Liver (tissue), 9 donors: ENCODE measurements around the gene TTLL5. TPM values are rescaled to one million over a fixed set of nuclear protein-coding genes. Genes with fewer than 3 reads are reported as not detected.

ENCODE experiments used
- DNase-seq: peaks from one replicate; pipeline ENCODE4 v3.0.0-alpha.2; 2017; ENCODE audit warnings: low spot score
- H3K27ac ChIP-seq, 2 donors: one replicate each; pipeline ENCODE4 v1.7.0; 2013; ENCODE audit warnings: inconsistent platforms in 2 of 2, low read length in 2 of 2, control low read depth in 1 of 2, low read depth in 1 of 2, mild to moderate bottlenecking in 1 of 2
- H3K27me3 ChIP-seq, 4 donors: one replicate each; pipeline versions ENCODE4 v1.6.1 to v1.7.0; 2013; ENCODE audit warnings: low read length in 3 of 4, inconsistent platforms in 1 of 4, mild to moderate bottlenecking in 1 of 4, moderate library complexity in 1 of 4; ENCODE audit not compliant: control insufficient read depth in 4 of 4, insufficient read depth in 4 of 4
- H3K36me3 ChIP-seq, 4 donors: one replicate each; pipeline versions ENCODE4 v1.6.1 to v1.7.0; 2013; ENCODE audit warnings: low read length in 3 of 4, mild to moderate bottlenecking in 3 of 4, low read depth in 1 of 4, moderate library complexity in 1 of 4; ENCODE audit not compliant: control insufficient read depth in 4 of 4, insufficient read depth in 3 of 4
- H3K4me1 ChIP-seq, 4 donors: one replicate each; pipeline versions ENCODE4 v1.6.1 to v1.7.0; 2013; ENCODE audit warnings: low read length in 3 of 4, mild to moderate bottlenecking in 3 of 4, moderate library complexity in 1 of 4; ENCODE audit not compliant: control insufficient read depth in 4 of 4, insufficient read depth in 4 of 4
- H3K4me3 ChIP-seq, 3 donors: one replicate each; pipeline versions ENCODE4 v1.6.1 to v1.7.0; 2013; ENCODE audit warnings: low read length in 3 of 3, control low read depth in 1 of 3, low read depth in 1 of 3, mild to moderate bottlenecking in 1 of 3
- H3K9ac ChIP-seq, 2 donors: one replicate each; pipeline ENCODE4 v1.7.0; 2013; ENCODE audit warnings: low read length in 2 of 2, mild to moderate bottlenecking in 2 of 2, moderate library complexity in 2 of 2, control low read depth in 1 of 2, low read depth in 1 of 2
- H3K9me3 ChIP-seq, 4 donors: one replicate each; pipeline versions ENCODE4 v1.6.1 to v1.7.0; 2013; ENCODE audit warnings: low read length in 3 of 4; ENCODE audit not compliant: control insufficient read depth in 4 of 4
- CTCF ChIP-seq: fragments of 150-350 bp; IDR thresholded peaks from 2 replicates; pipeline ENCODE4 v1.5.1; 2017; ENCODE audit warnings: improper control_type of control experiment, low read depth, low read length; ENCODE audit not compliant: missing input control
- EGR1 ChIP-seq, 2 donors: IDR thresholded peaks; 2 replicates each; pipeline ENCODE4 v1.6.1; 2016 to 2018; ENCODE audit warnings: antibody characterized with exemption in 2 of 2, low read depth in 2 of 2
- FOXA1 ChIP-seq: IDR thresholded peaks from 2 replicates; pipeline ENCODE4 v1.6.1; 2016; ENCODE audit warnings: antibody characterized with exemption
- FOXA2 ChIP-seq: IDR thresholded peaks from 2 replicates; pipeline ENCODE4 v1.6.1; 2016; ENCODE audit warnings: antibody characterized with exemption
- GABPA ChIP-seq, 2 donors: IDR thresholded peaks in 1 of 2; conservative IDR thresholded peaks in 1 of 2; 2 replicates each; pipeline ENCODE4 v1.6.1; 2016; ENCODE audit warnings: antibody characterized with exemption in 2 of 2, mild to moderate bottlenecking in 1 of 2, moderate library complexity in 1 of 2
- HNF4A ChIP-seq, 2 donors: conservative IDR thresholded peaks; 2 replicates each; pipeline ENCODE4 v1.6.1; 2016; ENCODE audit warnings: antibody characterized with exemption in 2 of 2, mild to moderate bottlenecking in 2 of 2
- HNF4G ChIP-seq: IDR thresholded peaks from 2 replicates; pipeline ENCODE4 v1.6.1; 2016; ENCODE audit warnings: antibody characterized with exemption
- JUND ChIP-seq, 2 donors: IDR thresholded peaks; 2 replicates each; pipeline ENCODE4 v1.6.1; 2016; ENCODE audit warnings: antibody characterized with exemption in 2 of 2
- NR2F2 ChIP-seq: IDR thresholded peaks from 2 replicates; pipeline ENCODE4 v1.6.1; 2016; ENCODE audit warnings: antibody characterized with exemption
- RAD21 ChIP-seq, 2 donors: IDR thresholded peaks; 2 replicates each; pipeline ENCODE4 v1.6.1; 2016; ENCODE audit warnings: antibody characterized with exemption in 2 of 2, mild to moderate bottlenecking in 2 of 2
- RXRA ChIP-seq, 2 donors: IDR thresholded peaks; 2 replicates each; pipeline ENCODE4 v1.6.1; 2017 to 2018; ENCODE audit warnings: antibody characterized with exemption in 2 of 2, mild to moderate bottlenecking in 1 of 2
- SP1 ChIP-seq: IDR thresholded peaks from 2 replicates; pipeline ENCODE4 v1.6.1; 2018; ENCODE audit warnings: antibody characterized with exemption, mild to moderate bottlenecking
- TAF1 ChIP-seq: conservative IDR thresholded peaks from 2 replicates; pipeline ENCODE4 v1.6.1; 2016; ENCODE audit warnings: antibody characterized with exemption, mild to moderate bottlenecking
- YY1 ChIP-seq: IDR thresholded peaks from 2 replicates; pipeline ENCODE4 v1.6.1; 2016; ENCODE audit warnings: antibody characterized with exemption, mild to moderate bottlenecking
- WGBS: extraction: QIAGEN DNeasy Blood & Tissue Kit; methylation state at CpG from one replicate; pipeline ENCODE4 v1.1.7; 2013; 5-methylcytosine and 5-hydroxymethylcytosine counted together
- polyA plus RNA-seq, 2 donors: library from polyadenylated mRNA; stranded (reverse) in 1 of 2; unstranded in 1 of 2; fragments of 200-250 nt in 1 of 2; fragments of >200 nt in 1 of 2; fragmentation: Nextera tagmentation in 1 of 2; extraction: Ambion mirVana in 1 of 2; gene quantifications; one replicate each; pipeline versions ENCODE4 v1.2.1 to v1.2.3, GENCODE V29; 2013 to 2015
- total RNA-seq, 2 donors: library from RNA; depleted of rRNA; stranded (reverse); fragments of >200 nt; gene quantifications; one replicate each; pipeline ENCODE4 v1.2.3, GENCODE V29; 2014
- TF ChIP-seq, protein P1 (sequence below): IDR thresholded peaks from 2 replicates; pipeline ENCODE4 v1.6.1; 2016; ENCODE audit warnings: antibody characterized with exemption
- TF ChIP-seq, protein P2 (sequence below): IDR thresholded peaks from 2 replicates; pipeline ENCODE4 v1.6.1; 2016; ENCODE audit warnings: antibody characterized with exemption
- TF ChIP-seq, protein P3 (sequence below): IDR thresholded peaks from 2 replicates; pipeline ENCODE4 v1.6.1; 2016; ENCODE audit warnings: antibody characterized with exemption, mild to moderate bottlenecking
- TF ChIP-seq, protein P4 (sequence below): IDR thresholded peaks from 2 replicates; pipeline ENCODE4 v1.6.1; 2016; ENCODE audit warnings: antibody characterized with exemption
- donor health status: healthy.
- donor health status: healthy.
- donor health status: healthy.
- donor health status: healthy.
- donor health status: healthy.

TTLL5 gene
- total and polyA plus RNA-seq, 4 donors, result 4.3 to 14.2 (median 9.8) TPM

DNA sequence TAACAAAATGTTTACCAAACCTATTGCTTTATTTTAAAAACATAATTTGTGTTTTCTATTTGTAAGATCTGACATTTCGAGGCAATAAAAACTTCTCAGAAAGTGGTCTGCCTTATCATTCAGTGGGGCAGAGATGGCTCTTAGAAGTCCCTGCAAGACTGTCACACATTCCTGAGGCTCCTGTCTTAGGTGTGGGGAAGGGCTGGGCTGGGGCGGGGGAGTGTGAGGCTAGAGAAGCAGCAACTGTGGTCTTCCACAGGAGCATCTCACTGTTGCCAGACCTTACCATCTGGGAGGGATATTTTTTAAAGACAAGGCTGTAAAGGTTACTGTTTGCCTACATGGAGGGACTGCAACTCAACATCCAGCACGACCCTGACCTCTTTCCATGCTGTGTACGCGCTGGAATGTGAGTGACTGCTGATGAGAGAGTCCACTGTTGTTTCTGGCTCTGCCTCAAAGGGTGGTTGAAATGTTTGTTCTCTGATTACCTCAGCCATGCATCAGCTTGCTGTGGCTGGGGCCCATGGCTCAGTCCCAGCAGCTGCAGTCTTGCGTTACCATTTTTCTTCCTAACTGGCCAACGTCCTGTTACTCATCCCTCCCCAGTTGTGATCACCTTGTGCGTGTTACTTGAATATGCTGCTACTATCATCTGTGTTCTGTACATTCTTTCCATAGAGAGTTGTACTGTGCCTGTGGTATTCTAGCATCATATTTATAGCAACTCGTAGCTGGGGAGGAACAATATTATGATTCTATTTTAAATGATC, 12.8 kb upstream of the TTLL5 start:
- Histone ChIP-seq H3K36me3 (peaks cover 1 to 14% (median 9%) of the 10 kb centered on the region in 4 donors), H3K9me3 (no peaks in the 10 kb centered on the region), H3K4me3 (no peak overlapping the region), H3K27me3 (no peaks in the 10 kb centered on the region), H3K27ac (peak overlapping the region; percentile 79 to 82), H3K9ac (no peak overlapping the region), H3K4me1 (peaks cover 16 to 61% (median 46%) of the 10 kb centered on the region in 4 donors)
- WGBS, result 36% methylated on average over 9 of the region's 9 CpGs
- peak; percentile 54 for DNase-seq
- peak; percentile 83 to 89 for TF ChIP-seq HNF4A (conservative IDR thresholded peaks at IDR 0.05)
- TF ChIP-seq GABPA (IDR thresholded peaks at IDR 0.05 in 1 of 2, conservative IDR thresholded peaks at IDR 0.05 in 1 of 2), result peak in 1 of 2 donors; percentile 45
- TF ChIP-seq TAF1, result no peak
- peak; percentile 40 to 67 for TF ChIP-seq RAD21 (IDR thresholded peaks at IDR 0.05)
- TF ChIP-seq FOXA2, result peak; percentile 89
- TF ChIP-seq RXRA (IDR thresholded peaks at IDR 0.05), result peak; percentile 92 to 97
- TF ChIP-seq FOXA1, result peak; percentile 88
- TF ChIP-seq EGR1 (IDR thresholded peaks at IDR 0.05; ENCODE audit: low read depth in 2 of 2), result peak; percentile 69 to 72
- TF ChIP-seq HNF4G, result peak; percentile 62
- TF ChIP-seq JUND (IDR thresholded peaks at IDR 0.05), result peak; percentile 82 to 86
- TF ChIP-seq YY1, result peak; percentile 85
- TF ChIP-seq, protein P1, sequence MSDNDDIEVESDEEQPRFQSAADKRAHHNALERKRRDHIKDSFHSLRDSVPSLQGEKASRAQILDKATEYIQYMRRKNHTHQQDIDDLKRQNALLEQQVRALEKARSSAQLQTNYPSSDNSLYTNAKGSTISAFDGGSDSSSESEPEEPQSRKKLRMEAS, result peak; percentile 94
- TF ChIP-seq, protein P2, sequence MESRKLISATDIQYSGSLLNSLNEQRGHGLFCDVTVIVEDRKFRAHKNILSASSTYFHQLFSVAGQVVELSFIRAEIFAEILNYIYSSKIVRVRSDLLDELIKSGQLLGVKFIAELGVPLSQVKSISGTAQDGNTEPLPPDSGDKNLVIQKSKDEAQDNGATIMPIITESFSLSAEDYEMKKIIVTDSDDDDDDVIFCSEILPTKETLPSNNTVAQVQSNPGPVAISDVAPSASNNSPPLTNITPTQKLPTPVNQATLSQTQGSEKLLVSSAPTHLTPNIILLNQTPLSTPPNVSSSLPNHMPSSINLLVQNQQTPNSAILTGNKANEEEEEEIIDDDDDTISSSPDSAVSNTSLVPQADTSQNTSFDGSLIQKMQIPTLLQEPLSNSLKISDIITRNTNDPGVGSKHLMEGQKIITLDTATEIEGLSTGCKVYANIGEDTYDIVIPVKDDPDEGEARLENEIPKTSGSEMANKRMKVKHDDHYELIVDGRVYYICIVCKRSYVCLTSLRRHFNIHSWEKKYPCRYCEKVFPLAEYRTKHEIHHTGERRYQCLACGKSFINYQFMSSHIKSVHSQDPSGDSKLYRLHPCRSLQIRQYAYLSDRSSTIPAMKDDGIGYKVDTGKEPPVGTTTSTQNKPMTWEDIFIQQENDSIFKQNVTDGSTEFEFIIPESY, result peak; percentile 47
- no peak for TF ChIP-seq CTCF
- TF ChIP-seq SP1, result peak; percentile 94
- TF ChIP-seq, protein P3, sequence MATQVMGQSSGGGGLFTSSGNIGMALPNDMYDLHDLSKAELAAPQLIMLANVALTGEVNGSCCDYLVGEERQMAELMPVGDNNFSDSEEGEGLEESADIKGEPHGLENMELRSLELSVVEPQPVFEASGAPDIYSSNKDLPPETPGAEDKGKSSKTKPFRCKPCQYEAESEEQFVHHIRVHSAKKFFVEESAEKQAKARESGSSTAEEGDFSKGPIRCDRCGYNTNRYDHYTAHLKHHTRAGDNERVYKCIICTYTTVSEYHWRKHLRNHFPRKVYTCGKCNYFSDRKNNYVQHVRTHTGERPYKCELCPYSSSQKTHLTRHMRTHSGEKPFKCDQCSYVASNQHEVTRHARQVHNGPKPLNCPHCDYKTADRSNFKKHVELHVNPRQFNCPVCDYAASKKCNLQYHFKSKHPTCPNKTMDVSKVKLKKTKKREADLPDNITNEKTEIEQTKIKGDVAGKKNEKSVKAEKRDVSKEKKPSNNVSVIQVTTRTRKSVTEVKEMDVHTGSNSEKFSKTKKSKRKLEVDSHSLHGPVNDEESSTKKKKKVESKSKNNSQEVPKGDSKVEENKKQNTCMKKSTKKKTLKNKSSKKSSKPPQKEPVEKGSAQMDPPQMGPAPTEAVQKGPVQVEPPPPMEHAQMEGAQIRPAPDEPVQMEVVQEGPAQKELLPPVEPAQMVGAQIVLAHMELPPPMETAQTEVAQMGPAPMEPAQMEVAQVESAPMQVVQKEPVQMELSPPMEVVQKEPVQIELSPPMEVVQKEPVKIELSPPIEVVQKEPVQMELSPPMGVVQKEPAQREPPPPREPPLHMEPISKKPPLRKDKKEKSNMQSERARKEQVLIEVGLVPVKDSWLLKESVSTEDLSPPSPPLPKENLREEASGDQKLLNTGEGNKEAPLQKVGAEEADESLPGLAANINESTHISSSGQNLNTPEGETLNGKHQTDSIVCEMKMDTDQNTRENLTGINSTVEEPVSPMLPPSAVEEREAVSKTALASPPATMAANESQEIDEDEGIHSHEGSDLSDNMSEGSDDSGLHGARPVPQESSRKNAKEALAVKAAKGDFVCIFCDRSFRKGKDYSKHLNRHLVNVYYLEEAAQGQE, result peak; percentile 71
- TF ChIP-seq, protein P4, sequence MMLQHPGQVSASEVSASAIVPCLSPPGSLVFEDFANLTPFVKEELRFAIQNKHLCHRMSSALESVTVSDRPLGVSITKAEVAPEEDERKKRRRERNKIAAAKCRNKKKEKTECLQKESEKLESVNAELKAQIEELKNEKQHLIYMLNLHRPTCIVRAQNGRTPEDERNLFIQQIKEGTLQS, result peak; percentile 86
- TF ChIP-seq NR2F2, result peak; percentile 78
